ENCODE measurements around the gene NAV3.

GRCh38 chr12:77816196-77816595 is 14.5 kb upstream of the NAV3 start:
- TF ChIP-seq, protein P1, sequence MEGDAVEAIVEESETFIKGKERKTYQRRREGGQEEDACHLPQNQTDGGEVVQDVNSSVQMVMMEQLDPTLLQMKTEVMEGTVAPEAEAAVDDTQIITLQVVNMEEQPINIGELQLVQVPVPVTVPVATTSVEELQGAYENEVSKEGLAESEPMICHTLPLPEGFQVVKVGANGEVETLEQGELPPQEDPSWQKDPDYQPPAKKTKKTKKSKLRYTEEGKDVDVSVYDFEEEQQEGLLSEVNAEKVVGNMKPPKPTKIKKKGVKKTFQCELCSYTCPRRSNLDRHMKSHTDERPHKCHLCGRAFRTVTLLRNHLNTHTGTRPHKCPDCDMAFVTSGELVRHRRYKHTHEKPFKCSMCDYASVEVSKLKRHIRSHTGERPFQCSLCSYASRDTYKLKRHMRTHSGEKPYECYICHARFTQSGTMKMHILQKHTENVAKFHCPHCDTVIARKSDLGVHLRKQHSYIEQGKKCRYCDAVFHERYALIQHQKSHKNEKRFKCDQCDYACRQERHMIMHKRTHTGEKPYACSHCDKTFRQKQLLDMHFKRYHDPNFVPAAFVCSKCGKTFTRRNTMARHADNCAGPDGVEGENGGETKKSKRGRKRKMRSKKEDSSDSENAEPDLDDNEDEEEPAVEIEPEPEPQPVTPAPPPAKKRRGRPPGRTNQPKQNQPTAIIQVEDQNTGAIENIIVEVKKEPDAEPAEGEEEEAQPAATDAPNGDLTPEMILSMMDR (IDR thresholded peaks at IDR 0.05) = no peak
- TF ChIP-seq POLR2A (IDR thresholded peaks at IDR 0.05) (no peak), POLR2AphosphoS5 (IDR thresholded peaks at IDR 0.05) (no peak)

All from prostate gland (tissue), 2 donors.